Natural killer cell (primary cell): ENCODE measurements around the gene NOL11. TPM values are rescaled to one million over a fixed set of nuclear protein-coding genes. Genes with fewer than 3 reads are reported as not detected.

Experiments used
- ATAC-seq, 3 donors: fragments of 150-1000 bp in 2 of 3; fragments of 200-7000 bp in 1 of 3; cut with Tn5 transposase; 1 replicate in 1 of 3; 2 replicates in 2 of 3; pipeline ENCODE4 v1.10.0; 2021; ENCODE audit warnings: mild to moderate bottlenecking in 2 of 3, moderate library complexity in 2 of 3
- DNase-seq, 2 donors: peaks; one replicate each; pipeline versions ENCODE4 v3.0.0 to v3.0.0-alpha.2; 2013 to 2021; ENCODE audit warnings: mixed read lengths in 1 of 2
- H3K27ac ChIP-seq: one replicate; pipeline ENCODE4 v1.5.1; 2013; ENCODE audit warnings: mild to moderate bottlenecking, low read length
- H3K27me3 ChIP-seq: one replicate; pipeline ENCODE4 v1.6.1; 2013; ENCODE audit warnings: low read length; ENCODE audit not compliant: control insufficient read depth, insufficient read depth
- H3K36me3 ChIP-seq: one replicate; pipeline ENCODE4 v1.6.1; 2013; ENCODE audit warnings: low read length; ENCODE audit not compliant: control insufficient read depth, insufficient read depth
- H3K4me1 ChIP-seq: one replicate; pipeline ENCODE4 v1.6.1; 2013; ENCODE audit warnings: low read length; ENCODE audit not compliant: control insufficient read depth, insufficient read depth
- H3K4me3 ChIP-seq: one replicate; pipeline ENCODE4 v1.5.1; 2013; ENCODE audit warnings: low read length
- H3K9me3 ChIP-seq: one replicate; pipeline ENCODE4 v1.6.1; 2013; ENCODE audit warnings: low read length; ENCODE audit not compliant: control insufficient read depth, insufficient read depth
- H3K27ac Mint-ChIP-seq, 2 donors: one replicate each; pipeline ENCODE4 v1.8.0; 2022; ENCODE audit warnings: mild to moderate bottlenecking in 2 of 2, mixed read lengths in 2 of 2, moderate library complexity in 1 of 2
- H3K27me3 Mint-ChIP-seq, 2 donors: one replicate each; pipeline ENCODE4 v1.8.0; 2022; ENCODE audit warnings: low read depth in 2 of 2, mixed read lengths in 2 of 2
- H3K36me3 Mint-ChIP-seq: one replicate; pipeline ENCODE4 v1.8.0; 2022; ENCODE audit warnings: mixed read lengths
- H3K4me1 Mint-ChIP-seq, 2 donors: one replicate each; pipeline ENCODE4 v1.8.0; 2022; ENCODE audit warnings: mixed read lengths in 2 of 2
- H3K4me3 Mint-ChIP-seq: one replicate; pipeline ENCODE4 v1.8.0; 2022; ENCODE audit warnings: mild to moderate bottlenecking, moderate library complexity, mixed read lengths
- H3K9me3 Mint-ChIP-seq, 2 donors: one replicate each; pipeline ENCODE4 v1.8.0; 2022; ENCODE audit warnings: mixed read lengths in 2 of 2
- CTCF ChIP-seq: fragments of 200-600 bp; IDR thresholded peaks from one replicate; pipeline ENCODE4 v1.8.0; 2022; ENCODE audit warnings: antibody characterized with exemption
- WGBS: methylation state at CpG from one replicate; pipeline ENCODE4 v1.1.7; 2013; ENCODE audit warnings: missing lambda C conversion rate; ENCODE audit not compliant: insufficient coverage; 5-methylcytosine and 5-hydroxymethylcytosine counted together
- intact Hi-C: fragments of 100-400 bp; cut with micrococcal nuclease; formaldehyde crosslinking; loops from one replicate; pipeline ENCODE4 v1.14.2; 2022
- total RNA-seq, 4 donors: library from RNA; stranded (reverse); fragments of 120-200 nt in 1 of 4; gene quantifications; one replicate each; pipeline versions ENCODE4 v1.2.3 to v1.2.4, GENCODE V29; 2013 to 2022

Gene NOL11
- total RNA-seq, 3 donors from 2014 or later (not counting 1 experiment from before 2014, with no cell fraction given) = 43.3 to 55.2 (median 49.1) TPM

GRCh38 chr17:67730731-67731130, 13.0 kb downstream of the NOL11 start:
- H3K4me3 ChIP-seq = no peak overlapping the region
- peaks cover 13 to 26% of the 10 kb centered on the region in 2 donors for H3K4me1 Mint-ChIP-seq
- H3K4me3 Mint-ChIP-seq = no peak overlapping the region
- no peaks in the 10 kb centered on the region for H3K27me3 Mint-ChIP-seq
- no peaks in the 10 kb centered on the region for H3K4me1 ChIP-seq
- H3K36me3 Mint-ChIP-seq = peaks cover 36% of the 10 kb centered on the region
- WGBS = 81% methylated on average over 6 of the region's 7 CpGs
- intact Hi-C loops = no loop called here
- no peak for TF ChIP-seq CTCF
- DNase-seq = no peak
- H3K9me3 ChIP-seq = no peaks in the 10 kb centered on the region
- no peaks in the 10 kb centered on the region for H3K27me3 ChIP-seq
- no peak for ATAC-seq
- no peak overlapping the region for H3K27ac ChIP-seq
- H3K27ac Mint-ChIP-seq = no peak overlapping the region
- peaks cover 72% of the 10 kb centered on the region for H3K36me3 ChIP-seq
- H3K9me3 Mint-ChIP-seq = no peaks in the 10 kb centered on the region

GRCh38 chr17:67733449-67733848, 15.7 kb downstream of the NOL11 start:
- Histone ChIP-seq H3K27me3 (no peaks in the 10 kb centered on the region), H3K27ac (no peak overlapping the region), H3K4me3 (no peak overlapping the region), H3K36me3 (peaks cover 77% of the 10 kb centered on the region), H3K9me3 (no peaks in the 10 kb centered on the region), H3K4me1 (no peaks in the 10 kb centered on the region)
- Mint-ChIP-seq H3K4me3 (no peak overlapping the region), H3K27me3 (no peaks in the 10 kb centered on the region), H3K36me3 (peaks cover 41% of the 10 kb centered on the region), H3K4me1 (peaks cover 13 to 24% of the 10 kb centered on the region in 2 donors), H3K9me3 (no peaks in the 10 kb centered on the region), H3K27ac (no peak overlapping the region)
- ATAC-seq = no peak
- TF ChIP-seq CTCF = no peak
- DNase-seq = no peak
- intact Hi-C loops = no loop called here
- 90% methylated on average over 1 of the region's 2 CpGs for WGBS

- Mint-ChIP-seq H3K4me3 (no peak overlapping the region), H3K9me3 (no peaks in the 10 kb centered on the region), H3K27ac (no peak overlapping the region), H3K4me1 (peaks cover 9 to 14% of the 10 kb centered on the region in 2 donors), H3K36me3 (peaks cover 19% of the 10 kb centered on the region), H3K27me3 (no peaks in the 10 kb centered on the region)
- Histone ChIP-seq H3K36me3 (peaks cover 84% of the 10 kb centered on the region), H3K27ac (no peak overlapping the region), H3K4me3 (no peak overlapping the region), H3K27me3 (no peaks in the 10 kb centered on the region), H3K9me3 (no peaks in the 10 kb centered on the region), H3K4me1 (no peaks in the 10 kb centered on the region)
- 94% methylated on average over 6 of the region's 8 CpGs for WGBS
- TF ChIP-seq CTCF = no peak
- DNase-seq (no peak), ATAC-seq (no peak)
- intact Hi-C loops = no loop called here
These were observed 19.4 kb downstream of the NOL11 start for GRCh38 chr17:67737145-67737544.

GRCh38 chr17:67742025-67742424, 24.3 kb downstream of the NOL11 start:
- no peaks in the 10 kb centered on the region for H3K4me1 Mint-ChIP-seq
- 80% methylated on average over 1 of the region's 2 CpGs for WGBS
- no peaks in the 10 kb centered on the region for H3K9me3 ChIP-seq
- no peak overlapping the region for H3K4me3 ChIP-seq
- no peaks in the 10 kb centered on the region for H3K27me3 ChIP-seq
- H3K27me3 Mint-ChIP-seq = no peaks in the 10 kb centered on the region
- H3K9me3 Mint-ChIP-seq = no peaks in the 10 kb centered on the region
- ATAC-seq (no peak), DNase-seq (no peak)
- H3K4me1 ChIP-seq = no peaks in the 10 kb centered on the region
- no peak overlapping the region for H3K4me3 Mint-ChIP-seq
- intact Hi-C loops = no loop called here
- no peak overlapping the region for H3K27ac ChIP-seq
- peaks cover 77% of the 10 kb centered on the region for H3K36me3 ChIP-seq
- peaks cover 12% of the 10 kb centered on the region for H3K36me3 Mint-ChIP-seq
- peak overlapping the region in 1 of 2 donors; percentile 59 for H3K27ac Mint-ChIP-seq
- no peak for TF ChIP-seq CTCF
